Kidney tubule cell (primary cell): ENCODE data around the gene ZNF385B.

Source experiments
- DNase-seq: peaks from one replicate; pipeline ENCODE4 v3.0.0-alpha.2; 2018; ENCODE audit warnings: low spot score

Gene ZNF385B

GRCh38 chr2:179440642-179441251, 420.7 kb downstream of the ZNF385B start:
- peak; percentile 49 for DNase-seq

DNA sequence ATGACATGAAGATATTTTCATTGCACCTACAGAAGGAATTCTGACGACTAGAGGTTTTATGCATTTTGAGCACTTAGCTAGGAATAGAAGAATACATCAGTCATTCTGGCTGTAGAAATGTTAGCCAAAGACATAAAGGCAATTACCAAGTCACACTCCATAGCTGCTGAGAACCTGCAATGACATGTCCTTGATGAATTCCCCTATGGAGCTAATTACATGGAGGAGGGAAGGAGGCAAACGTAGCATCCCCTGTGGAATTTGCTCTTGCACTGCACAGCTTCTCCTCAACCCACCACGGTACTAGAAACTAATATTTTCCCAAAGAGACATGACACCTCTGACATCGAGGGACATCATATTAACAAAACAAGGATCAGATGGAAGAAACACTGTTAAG, 422.8 kb downstream of the ZNF385B start:
- no peak for DNase-seq

- DNase-seq: no peak
Measured at GRCh38 chr2:179437430-179437829, 424.0 kb downstream of the ZNF385B start.

DNA sequence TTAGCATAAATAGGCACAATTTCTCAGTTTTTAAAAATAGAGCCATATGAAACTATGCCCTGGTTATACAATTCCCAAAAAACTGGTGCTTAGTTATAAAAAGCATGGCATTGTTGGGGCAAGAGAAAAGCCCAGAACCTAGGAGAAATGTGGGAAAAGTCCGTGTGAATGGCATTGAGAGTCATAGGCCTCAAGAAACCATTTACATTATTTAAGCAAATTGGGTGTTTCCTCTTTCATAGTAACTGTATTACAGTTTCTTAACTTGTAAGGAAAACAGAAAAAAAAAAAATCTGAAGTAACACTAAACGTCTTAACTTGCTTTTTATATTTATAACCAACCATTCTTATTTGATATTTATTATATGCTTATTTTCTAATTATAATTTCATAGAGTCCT, 425.8 kb downstream of the ZNF385B start:
- DNase-seq: no peak

DNA sequence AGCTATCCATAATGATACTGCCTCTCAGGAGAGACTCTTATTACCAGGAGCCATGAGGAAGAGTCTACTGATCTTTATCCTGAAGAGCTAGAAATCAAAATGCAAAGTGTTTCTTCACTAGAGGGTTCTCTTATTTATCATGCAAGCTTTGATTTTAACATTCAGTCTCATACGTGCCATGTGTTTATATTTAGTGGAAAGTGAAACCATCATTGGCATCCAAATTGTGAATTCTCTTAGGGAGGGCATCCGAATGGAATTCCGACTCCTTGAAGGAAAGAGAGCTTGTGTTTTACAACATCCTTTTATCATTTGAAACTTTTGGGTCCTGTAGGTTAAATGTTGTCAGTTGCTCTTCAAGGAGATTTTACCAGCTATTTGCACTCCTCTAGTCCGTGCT, 426.4 kb downstream of the ZNF385B start:
- DNase-seq: no peak

DNA sequence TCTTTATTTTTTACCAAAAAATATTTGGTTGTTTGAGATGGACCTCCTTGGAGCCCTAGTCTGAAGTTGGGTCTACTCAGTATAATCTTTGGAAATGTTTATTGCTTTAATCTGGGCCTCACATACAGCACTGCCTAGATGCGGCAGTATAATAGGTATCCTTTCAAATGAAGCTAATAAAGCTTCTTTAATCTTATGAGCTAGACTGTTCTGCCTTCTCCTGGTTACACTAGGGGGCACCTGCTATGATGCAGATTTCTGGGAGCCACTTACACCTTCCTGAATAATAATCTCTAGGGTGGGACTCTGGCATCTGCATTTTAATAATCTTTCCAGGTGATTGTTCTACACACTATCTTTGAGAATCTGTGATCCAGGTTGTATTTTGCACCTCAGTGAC, 427.1 kb downstream of the ZNF385B start:
- DNase-seq: no peak

DNA sequence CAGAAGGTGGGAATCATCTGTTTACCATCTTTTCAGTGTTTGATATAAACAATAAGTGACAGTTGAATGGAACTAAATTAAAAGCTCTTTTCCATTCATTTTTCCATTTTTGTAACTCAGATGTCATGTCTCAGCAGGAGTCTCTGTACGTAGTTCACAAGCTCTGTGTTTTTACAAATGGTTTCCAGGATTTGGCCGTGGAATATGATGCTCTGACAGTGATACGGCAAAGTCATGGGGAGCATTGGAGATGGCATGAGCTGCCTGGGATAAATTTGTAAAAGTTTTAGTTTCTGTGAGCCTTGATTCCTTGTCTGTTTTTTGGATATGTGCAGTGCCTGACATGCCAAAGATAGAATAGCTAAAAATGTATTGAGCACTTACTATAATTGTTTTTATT, 428.7 kb downstream of the ZNF385B start:
- no peak for DNase-seq

GRCh38 chr2:179429597-179429996, 431.8 kb downstream of the ZNF385B start:
- DNase-seq: no peak

DNA sequence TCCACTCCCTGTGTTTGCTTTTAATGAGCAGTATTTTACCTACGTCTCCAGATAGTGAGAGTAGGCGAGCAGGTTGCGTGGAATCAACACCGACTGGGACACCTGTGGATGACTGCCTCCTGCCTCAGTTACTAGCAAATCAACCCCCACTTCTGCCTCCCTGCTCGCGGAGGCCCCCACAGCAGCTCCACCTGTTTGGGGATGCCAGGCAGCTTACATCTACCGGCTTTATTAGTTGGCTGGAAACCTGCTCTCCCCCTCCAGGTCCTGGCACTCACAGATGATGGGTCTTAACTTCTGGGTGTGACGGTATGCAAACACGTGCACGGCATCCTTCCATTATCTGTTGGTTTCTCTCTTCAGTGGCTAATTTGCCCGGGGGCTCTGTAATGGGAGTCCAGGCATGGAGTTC, 432.3 kb downstream of the ZNF385B start:
- DNase-seq: no peak

DNA sequence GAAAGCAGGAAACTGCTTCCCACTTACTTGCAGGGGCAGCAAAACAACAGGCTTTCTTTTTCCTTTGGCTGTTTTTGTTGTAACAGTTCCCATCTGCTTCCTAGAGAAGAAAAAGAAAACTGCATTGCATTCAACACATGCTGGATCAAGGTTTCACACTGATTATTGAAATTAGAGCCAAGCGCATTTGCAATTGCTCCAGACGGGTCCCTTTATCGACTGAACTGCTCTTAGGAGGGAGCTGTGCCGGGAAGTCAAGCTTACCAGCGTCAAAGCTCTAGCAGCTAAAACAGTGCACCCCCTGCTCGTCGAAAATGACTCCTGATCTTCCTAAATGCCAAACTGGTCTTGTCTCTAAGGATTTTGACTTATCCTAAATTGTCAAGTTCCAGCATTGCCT, 432.8 kb downstream of the ZNF385B start:
- DNase-seq: no peak

DNA sequence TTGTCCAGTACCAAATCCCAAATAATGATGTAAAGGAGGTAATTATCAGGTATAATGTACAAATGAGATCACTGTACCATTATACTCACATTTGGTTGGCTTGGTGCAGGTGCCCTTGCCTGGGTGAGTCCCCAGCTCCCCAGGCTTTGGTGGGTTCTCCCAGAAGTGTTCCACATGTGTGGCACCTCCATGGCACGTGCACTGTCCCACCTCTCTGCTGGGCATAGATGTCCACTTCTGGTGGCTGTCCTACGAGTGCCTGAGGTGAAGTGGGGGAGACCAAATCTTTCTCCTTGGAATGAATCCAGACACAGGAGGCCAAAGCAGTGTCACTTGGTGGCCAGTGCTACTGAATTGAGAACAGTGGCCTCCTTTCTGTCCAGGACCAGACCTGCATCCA, 434.3 kb downstream of the ZNF385B start:
- no peak for DNase-seq

DNA sequence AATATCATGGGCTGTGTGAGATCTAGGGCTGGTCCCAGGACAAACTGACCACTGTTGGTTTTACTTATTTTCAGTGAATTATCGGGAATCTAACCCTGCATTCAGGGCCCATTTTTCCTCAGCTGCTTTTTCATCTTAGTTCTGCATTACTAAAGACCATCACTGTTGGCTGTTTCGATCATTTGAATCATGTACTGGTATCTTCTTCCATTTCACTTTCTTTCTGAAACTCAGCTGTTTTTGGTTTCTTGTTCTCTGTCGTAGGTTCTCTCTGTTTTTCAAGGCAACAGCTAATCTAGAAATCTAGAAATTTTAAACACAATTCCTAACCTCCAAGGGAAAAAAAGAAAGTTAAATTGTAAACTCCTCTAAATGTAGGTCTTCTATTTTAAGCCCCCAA, 436.8 kb downstream of the ZNF385B start:
- DNase-seq: no peak

DNA sequence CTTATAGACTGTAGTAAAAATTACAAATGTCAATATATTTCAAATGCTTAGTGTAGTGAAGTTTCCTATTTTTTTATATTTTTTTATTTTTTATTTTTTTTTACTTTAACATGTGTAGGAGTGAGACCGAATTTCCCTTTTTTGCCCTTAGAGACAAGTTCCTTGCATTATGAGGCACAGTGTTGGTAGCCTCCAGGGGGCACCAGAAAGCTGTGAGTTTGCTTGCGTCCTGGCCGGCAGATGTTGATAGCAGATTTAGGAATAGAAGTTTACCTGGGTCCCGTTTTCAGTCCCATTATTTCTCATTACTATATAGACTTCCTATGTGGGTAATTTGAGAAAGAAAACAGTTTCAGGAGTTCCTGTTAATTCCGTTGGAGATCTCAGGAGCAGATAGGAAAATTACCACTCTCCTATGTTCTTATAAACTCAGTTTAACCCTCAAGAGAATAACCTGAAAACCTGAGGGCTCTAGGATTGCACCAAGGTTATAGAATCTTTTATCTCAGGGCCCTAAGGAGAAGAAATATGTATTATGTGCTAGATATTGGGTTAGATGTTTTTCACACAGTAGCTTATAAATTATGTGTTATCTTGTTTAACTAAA, 439.3 kb downstream of the ZNF385B start:
- DNase-seq: peak; percentile 70

GRCh38 chr2:179417436-179417949, 443.9 kb downstream of the ZNF385B start:
- DNase-seq: peak; percentile 37

GRCh38 chr2:179412112-179412511, 449.3 kb downstream of the ZNF385B start:
- peak; percentile 40 for DNase-seq

GRCh38 chr2:179410552-179411356, 450.7 kb downstream of the ZNF385B start:
- peak; percentile 63 for DNase-seq

GRCh38 chr2:179403624-179404023, 457.8 kb downstream of the ZNF385B start:
- DNase-seq: no peak

- DNase-seq: no peak
Measured at GRCh38 chr2:179393481-179393880, 467.9 kb downstream of the ZNF385B start.
